ENCODE measurements around the gene MAP6. TPM values are rescaled to one million over a fixed set of nuclear protein-coding genes. Genes with fewer than 3 reads are reported as not detected.

Gene MAP6
- total RNA-seq, 4 donors from 2014 or later = 0.22 to 0.33 (median 0.25) TPM; not detected in 1

DNA sequence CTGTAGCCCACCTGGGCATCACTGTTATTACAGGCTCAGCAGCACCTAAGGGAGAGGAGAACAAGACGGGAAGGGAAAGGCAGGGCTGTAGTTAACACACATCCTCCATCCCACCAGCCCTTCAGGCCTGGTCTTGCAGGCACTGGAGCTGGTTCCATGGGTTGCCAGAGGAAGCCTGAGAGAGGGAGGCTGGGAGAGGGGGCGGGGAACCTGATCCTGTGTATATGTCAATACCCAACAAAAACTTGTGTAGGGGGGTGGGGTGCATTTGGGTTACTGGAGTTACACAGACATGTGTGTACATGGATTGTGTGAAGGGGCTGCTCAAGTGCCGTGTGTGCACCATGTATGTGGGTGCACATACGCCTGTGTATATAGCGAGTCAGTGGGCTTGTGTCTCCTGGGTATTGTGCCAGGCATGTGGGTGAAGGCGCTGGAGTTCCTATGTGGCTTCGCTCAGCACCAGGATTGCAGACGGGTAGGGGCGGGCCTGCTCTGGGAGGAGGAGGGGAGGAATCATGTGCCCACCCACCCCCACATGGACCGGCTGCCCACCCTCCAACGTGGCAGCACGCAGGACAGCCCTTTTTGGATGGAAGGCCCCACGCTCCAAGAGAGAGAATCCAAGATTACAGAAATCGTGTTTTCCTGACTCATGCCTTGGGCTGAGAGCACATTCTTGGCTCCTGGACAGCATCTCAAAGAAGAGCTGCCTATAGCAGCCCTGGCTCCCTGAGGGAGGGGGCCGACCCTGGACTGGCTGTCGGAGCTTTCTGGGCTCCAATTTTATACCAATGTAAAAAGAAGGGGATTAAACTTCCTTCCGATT lies 111.0 kb downstream of the MAP6 start:
- ATAC-seq (no peak), DNase-seq (no peak)
- no peak overlapping the region for H3K4me3 ChIP-seq
- H3K27ac ChIP-seq = peak overlapping the region; percentile 95 to 100 (median 99)
- intact Hi-C loops (cut with DNase I; ENCODE audit: low total_unique reads) (no loop called here), in situ Hi-C loops (cut with MboI; ENCODE audit: low sequenced_read_pairs in 4 of 4) (no loop called here)
- H3K4me1 ChIP-seq = peaks cover 30 to 36% of the 10 kb centered on the region in 2 donors
- no peaks in the 10 kb centered on the region for H3K27me3 ChIP-seq
- TF ChIP-seq, protein P1, sequence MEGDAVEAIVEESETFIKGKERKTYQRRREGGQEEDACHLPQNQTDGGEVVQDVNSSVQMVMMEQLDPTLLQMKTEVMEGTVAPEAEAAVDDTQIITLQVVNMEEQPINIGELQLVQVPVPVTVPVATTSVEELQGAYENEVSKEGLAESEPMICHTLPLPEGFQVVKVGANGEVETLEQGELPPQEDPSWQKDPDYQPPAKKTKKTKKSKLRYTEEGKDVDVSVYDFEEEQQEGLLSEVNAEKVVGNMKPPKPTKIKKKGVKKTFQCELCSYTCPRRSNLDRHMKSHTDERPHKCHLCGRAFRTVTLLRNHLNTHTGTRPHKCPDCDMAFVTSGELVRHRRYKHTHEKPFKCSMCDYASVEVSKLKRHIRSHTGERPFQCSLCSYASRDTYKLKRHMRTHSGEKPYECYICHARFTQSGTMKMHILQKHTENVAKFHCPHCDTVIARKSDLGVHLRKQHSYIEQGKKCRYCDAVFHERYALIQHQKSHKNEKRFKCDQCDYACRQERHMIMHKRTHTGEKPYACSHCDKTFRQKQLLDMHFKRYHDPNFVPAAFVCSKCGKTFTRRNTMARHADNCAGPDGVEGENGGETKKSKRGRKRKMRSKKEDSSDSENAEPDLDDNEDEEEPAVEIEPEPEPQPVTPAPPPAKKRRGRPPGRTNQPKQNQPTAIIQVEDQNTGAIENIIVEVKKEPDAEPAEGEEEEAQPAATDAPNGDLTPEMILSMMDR (IDR thresholded peaks at IDR 0.05 in 4 of 5, conservative IDR thresholded peaks at IDR 0.05 in 1 of 5) = no peak
- no peak for TF ChIP-seq POLR2A (IDR thresholded peaks at IDR 0.05)
- no peaks in the 10 kb centered on the region for H3K36me3 ChIP-seq
- H3K9me3 ChIP-seq = no peaks in the 10 kb centered on the region

DNA sequence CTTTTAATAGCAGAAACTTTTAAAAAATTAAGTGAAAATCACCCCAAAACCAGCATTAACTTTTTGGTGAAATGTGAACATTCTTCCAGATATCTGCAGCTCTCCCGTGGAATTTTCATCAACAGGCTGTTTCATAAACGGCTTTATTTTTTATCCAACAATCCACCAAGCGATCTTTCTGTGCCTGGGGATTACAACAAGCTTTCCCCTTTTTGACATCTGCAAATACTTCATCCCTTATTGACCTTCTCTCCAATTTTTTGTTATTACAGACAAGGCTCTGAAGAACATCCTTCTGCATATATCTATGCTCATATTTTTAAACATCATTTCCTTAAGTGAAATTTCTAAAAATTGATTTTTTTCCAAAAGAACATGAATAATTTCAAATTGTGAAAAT lies 112.6 kb downstream of the MAP6 start:
- Histone ChIP-seq H3K9me3 (no peaks in the 10 kb centered on the region), H3K27me3 (no peaks in the 10 kb centered on the region), H3K4me1 (peaks cover 28 to 36% of the 10 kb centered on the region in 2 donors), H3K27ac (no peak overlapping the region), H3K36me3 (no peaks in the 10 kb centered on the region), H3K4me3 (no peak overlapping the region)
- TF ChIP-seq, protein P1 (IDR thresholded peaks at IDR 0.05 in 4 of 5, conservative IDR thresholded peaks at IDR 0.05 in 1 of 5) = no peak
- no peak for TF ChIP-seq POLR2A (IDR thresholded peaks at IDR 0.05)
- intact Hi-C loops (cut with DNase I; ENCODE audit: low total_unique reads) = no loop called here
- no peak for DNase-seq
- in situ Hi-C loops (cut with MboI; ENCODE audit: low sequenced_read_pairs in 4 of 4) = no loop called here
- ATAC-seq = no peak

DNA sequence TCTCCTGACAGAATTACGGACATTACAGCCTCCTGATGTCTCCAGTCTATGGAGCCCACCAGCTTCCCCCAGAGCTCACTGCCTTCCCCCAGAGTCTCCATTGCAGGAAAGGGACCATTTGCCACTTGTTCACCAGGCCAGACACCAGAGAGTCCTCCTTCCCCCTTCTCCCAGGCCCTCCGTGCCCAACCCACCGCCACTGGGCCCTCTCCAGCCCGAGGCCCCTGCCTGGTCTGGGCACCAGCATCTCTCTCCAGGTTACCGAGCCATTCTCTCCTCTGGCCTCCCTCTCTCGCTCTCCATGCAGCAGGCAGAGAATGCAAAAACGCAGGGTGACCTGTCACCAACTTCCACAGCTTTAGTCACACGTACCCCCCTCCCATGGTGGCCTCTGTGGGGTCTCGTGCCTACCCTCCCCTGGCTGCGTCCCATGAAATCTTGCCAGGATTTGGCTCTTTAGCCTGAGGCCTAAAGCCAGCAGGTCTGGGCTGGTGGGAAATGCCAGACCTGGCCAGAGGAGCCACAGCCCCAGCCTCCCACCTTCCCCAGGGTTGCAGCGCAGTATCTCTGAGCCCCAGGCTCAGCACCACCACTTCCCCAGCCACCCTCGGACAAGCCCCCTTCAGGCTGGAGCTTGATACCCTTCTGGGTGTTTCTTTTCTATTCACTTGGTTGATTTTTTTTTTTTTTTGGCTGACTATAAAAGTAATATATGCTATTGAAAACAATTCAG lies 113.6 kb downstream of the MAP6 start:
- no peaks in the 10 kb centered on the region for H3K27me3 ChIP-seq
- no peak for TF ChIP-seq POLR2A (IDR thresholded peaks at IDR 0.05)
- TF ChIP-seq, protein P1 (IDR thresholded peaks at IDR 0.05 in 4 of 5, conservative IDR thresholded peaks at IDR 0.05 in 1 of 5) = no peak
- peaks cover 26 to 36% of the 10 kb centered on the region in 2 donors for H3K4me1 ChIP-seq
- H3K4me3 ChIP-seq = peak overlapping the region in 1 of 4 donors; percentile 18
- peak overlapping the region; percentile 47 to 78 (median 75) for H3K27ac ChIP-seq
- no peaks in the 10 kb centered on the region for H3K36me3 ChIP-seq
- DNase-seq (no peak), ATAC-seq (no peak)
- no peaks in the 10 kb centered on the region for H3K9me3 ChIP-seq
- intact Hi-C loops (cut with DNase I; ENCODE audit: low total_unique reads) = no loop called here
- in situ Hi-C loops (cut with MboI; ENCODE audit: low sequenced_read_pairs in 4 of 4) = no loop called here

DNA sequence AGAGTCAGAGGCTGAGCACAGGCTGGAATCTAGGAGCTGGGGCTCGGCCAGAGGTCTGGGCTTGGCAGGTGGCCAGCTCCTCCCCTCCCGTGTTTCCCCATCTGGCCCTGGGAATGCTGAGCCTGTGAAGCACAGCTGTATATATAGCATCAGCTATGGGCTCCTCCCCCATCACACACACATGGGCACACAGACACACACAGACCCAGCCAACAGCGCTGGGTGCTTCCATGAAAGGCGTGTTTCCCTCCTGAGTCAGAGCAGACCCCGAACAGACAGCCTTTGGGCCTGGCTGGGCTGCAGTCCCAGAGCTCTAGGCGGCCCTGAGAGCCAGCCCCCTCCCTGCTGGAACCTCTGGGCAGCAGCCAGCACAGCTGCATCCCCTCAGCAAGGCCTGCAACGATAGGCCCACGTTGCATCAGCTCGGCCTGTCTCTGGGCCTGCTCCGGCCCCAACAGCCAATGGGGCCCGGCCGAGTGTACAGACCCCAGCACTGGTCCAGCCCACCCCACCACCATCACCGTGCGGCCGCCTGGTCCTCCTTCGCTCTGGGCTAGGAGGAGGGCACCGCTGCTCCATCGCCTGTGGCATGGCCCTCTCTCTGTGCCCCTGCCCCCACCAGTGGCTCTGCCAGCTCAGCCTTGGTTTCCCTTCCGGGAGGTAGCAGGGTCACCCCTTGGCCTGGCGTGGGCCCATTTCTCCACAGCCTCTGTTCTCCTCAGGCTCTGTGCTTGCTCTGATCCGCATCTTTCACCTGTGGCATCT lies 114.4 kb downstream of the MAP6 start:
- intact Hi-C loops (cut with DNase I; ENCODE audit: low total_unique reads) = no loop called here
- in situ Hi-C loops (cut with MboI; ENCODE audit: low sequenced_read_pairs in 4 of 4) = no loop called here
- no peaks in the 10 kb centered on the region for H3K9me3 ChIP-seq
- H3K27me3 ChIP-seq = no peaks in the 10 kb centered on the region
- peak; percentile 8 to 28 for TF ChIP-seq POLR2A (IDR thresholded peaks at IDR 0.05)
- TF ChIP-seq, protein P1 (IDR thresholded peaks at IDR 0.05 in 4 of 5, conservative IDR thresholded peaks at IDR 0.05 in 1 of 5) = no peak
- H3K27ac ChIP-seq = peak overlapping the region; percentile 47 to 78 (median 75)
- H3K4me1 ChIP-seq = peaks cover 21 to 31% of the 10 kb centered on the region in 2 donors
- peak overlapping the region in 2 of 4 donors; percentile 18 to 27 for H3K4me3 ChIP-seq
- no peaks in the 10 kb centered on the region for H3K36me3 ChIP-seq
- ATAC-seq (peak; percentile 51 to 64), DNase-seq (peak; percentile 64)
